ENCODE measurements around the gene STXBP6.

- TF ChIP-seq CTCF (IDR thresholded peaks at IDR 0.05; ENCODE audit: low read depth, low read length), result no peak
- TF ChIP-seq EZH2phosphoT487 (IDR thresholded peaks at IDR 0.05; ENCODE audit: low read depth), result no peak
These were observed 63.6 kb downstream of the STXBP6 start for GRCh38 chr14:24986206-24986893.
